ENCODE measurements around the gene PPP1R8. TPM values are rescaled to one million over a fixed set of nuclear protein-coding genes. Genes with fewer than 3 reads are reported as not detected.
"Not testable (repeated sequence)": the region's sequence is repeated elsewhere in the genome, so short reads cannot be mapped to it uniquely, and the experiment has no call there.

Gene PPP1R8
- polyA plus RNA-seq, 1 donor: 37.7 TPM

- no peak for DNase-seq
- no CpG with 5 or more reads among the region's 7 CpGs for WGBS (ENCODE audit: insufficient coverage, low lambda C conversion rate)
- H3K27me3 ChIP-seq (ENCODE audit: control insufficient read depth, insufficient read depth, low read length): no peaks in the 10 kb centered on the region
- no peaks in the 10 kb centered on the region for H3K9me3 ChIP-seq (ENCODE audit: control insufficient read depth, low read depth, low read length)
- no peaks in the 10 kb centered on the region for H3K4me1 ChIP-seq (ENCODE audit: control insufficient read depth, insufficient read depth, low read length)
- H3K4me3 ChIP-seq (ENCODE audit: low read length): no peak overlapping the region
- peaks cover 30% of the 10 kb centered on the region for H3K36me3 ChIP-seq (ENCODE audit: control insufficient read depth, insufficient read depth, low read length)
- H3K27ac ChIP-seq (ENCODE audit: low read length): no peak overlapping the region
Observed at GRCh38 chr1:27806758-27807157, 23.8 kb upstream of the PPP1R8 start.

DNA sequence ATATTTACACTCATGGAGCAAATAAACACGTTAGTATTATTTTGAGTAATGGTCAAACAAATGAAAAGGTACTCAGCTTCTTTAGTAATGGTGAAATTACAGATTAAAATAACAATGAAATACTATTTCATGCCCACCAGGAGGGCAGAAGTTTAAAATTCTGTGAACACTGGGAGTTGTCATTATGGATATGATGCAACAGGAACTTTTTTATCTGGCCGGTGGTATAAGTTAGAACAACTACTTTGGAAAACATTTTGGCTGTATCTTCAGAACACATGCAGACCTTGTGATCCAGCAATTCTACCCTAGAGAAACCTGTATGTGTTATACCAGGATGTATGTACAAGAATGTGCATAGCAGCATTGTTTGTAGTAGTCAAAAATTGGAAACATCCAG lies 23.2 kb upstream of the PPP1R8 start:
- Histone ChIP-seq H3K4me1 (ENCODE audit: control insufficient read depth, insufficient read depth, low read length) (no peaks in the 10 kb centered on the region), H3K27ac (ENCODE audit: low read length) (no peak overlapping the region), H3K36me3 (ENCODE audit: control insufficient read depth, insufficient read depth, low read length) (peaks cover 31% of the 10 kb centered on the region), H3K4me3 (ENCODE audit: low read length) (no peak overlapping the region), H3K27me3 (ENCODE audit: control insufficient read depth, insufficient read depth, low read length) (no peaks in the 10 kb centered on the region), H3K9me3 (ENCODE audit: control insufficient read depth, low read depth, low read length) (no peaks in the 10 kb centered on the region)
- DNase-seq: no peak
- WGBS (ENCODE audit: insufficient coverage, low lambda C conversion rate): no CpG with 5 or more reads among the region's 2 CpGs

GRCh38 chr1:27808131-27808530 lies 22.5 kb upstream of the PPP1R8 start:
- not testable (repeated sequence) for H3K4me3 ChIP-seq (ENCODE audit: low read length); H3K9me3 ChIP-seq (ENCODE audit: control insufficient read depth, low read depth, low read length); DNase-seq; H3K4me1 ChIP-seq (ENCODE audit: control insufficient read depth, insufficient read depth, low read length); H3K27me3 ChIP-seq (ENCODE audit: control insufficient read depth, insufficient read depth, low read length); H3K27ac ChIP-seq (ENCODE audit: low read length)
- H3K36me3 ChIP-seq (ENCODE audit: control insufficient read depth, insufficient read depth, low read length): peaks cover 32% of the 10 kb centered on the region
- WGBS (ENCODE audit: insufficient coverage, low lambda C conversion rate): 100% methylated on average over 1 of the region's 3 CpGs

- 100% methylated on average over 1 of the region's 1 CpG for WGBS (ENCODE audit: insufficient coverage, low lambda C conversion rate)
- Histone ChIP-seq H3K27me3 (ENCODE audit: control insufficient read depth, insufficient read depth, low read length) (no peaks in the 10 kb centered on the region), H3K27ac (ENCODE audit: low read length) (no peak overlapping the region), H3K4me3 (ENCODE audit: low read length) (no peak overlapping the region), H3K36me3 (ENCODE audit: control insufficient read depth, insufficient read depth, low read length) (peaks cover 36% of the 10 kb centered on the region), H3K4me1 (ENCODE audit: control insufficient read depth, insufficient read depth, low read length) (no peaks in the 10 kb centered on the region), H3K9me3 (ENCODE audit: control insufficient read depth, low read depth, low read length) (no peaks in the 10 kb centered on the region)
- no peak for DNase-seq
Observed at GRCh38 chr1:27809883-27810282, 20.7 kb upstream of the PPP1R8 start.

GRCh38 chr1:27811741-27812500 lies 18.7 kb upstream of the PPP1R8 start:
- H3K27me3 ChIP-seq (ENCODE audit: control insufficient read depth, insufficient read depth, low read length): no peaks in the 10 kb centered on the region
- no peak overlapping the region for H3K4me3 ChIP-seq (ENCODE audit: low read length)
- no peak for DNase-seq
- no peak overlapping the region for H3K27ac ChIP-seq (ENCODE audit: low read length)
- no peaks in the 10 kb centered on the region for H3K9me3 ChIP-seq (ENCODE audit: control insufficient read depth, low read depth, low read length)
- H3K4me1 ChIP-seq (ENCODE audit: control insufficient read depth, insufficient read depth, low read length): peaks cover 4% of the 10 kb centered on the region
- peaks cover 35% of the 10 kb centered on the region for H3K36me3 ChIP-seq (ENCODE audit: control insufficient read depth, insufficient read depth, low read length)
- WGBS (ENCODE audit: insufficient coverage, low lambda C conversion rate): 83% methylated on average over 1 of the region's 6 CpGs

DNA sequence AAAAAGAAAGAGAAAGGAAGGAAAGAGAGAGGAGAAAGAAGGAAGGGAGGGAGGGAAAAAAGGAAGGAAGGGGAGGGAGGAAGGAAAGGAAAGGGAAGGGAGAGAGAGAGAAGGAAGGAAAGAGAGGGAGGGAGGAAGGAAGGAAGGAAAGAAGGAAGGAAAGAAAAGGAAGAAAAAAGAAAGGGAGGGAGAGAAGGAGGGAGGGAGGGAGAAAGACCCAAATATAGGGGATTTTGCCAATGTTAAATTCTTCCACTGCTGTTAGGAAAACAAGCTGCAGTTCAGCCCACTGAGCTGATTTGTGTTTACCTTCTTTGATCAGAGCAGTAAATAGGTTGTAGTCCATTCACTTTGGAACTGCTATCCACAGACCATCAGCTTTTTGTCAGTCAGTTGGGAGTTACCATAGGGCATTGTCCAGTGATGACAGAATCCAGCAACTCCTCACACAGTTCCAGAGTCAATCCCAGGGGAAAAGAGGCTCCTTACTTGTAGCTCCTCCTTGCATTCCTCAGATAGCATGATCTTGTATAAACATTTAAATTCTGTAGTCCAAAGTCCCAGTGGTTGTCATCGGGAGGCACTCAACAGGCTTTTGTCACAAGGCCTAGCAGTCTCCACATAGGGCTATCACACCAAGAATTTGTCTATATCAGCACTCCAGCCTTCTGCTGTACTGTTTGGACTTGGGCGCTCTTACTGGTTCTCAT lies 13.5 kb upstream of the PPP1R8 start:
- Histone ChIP-seq H3K9me3 (ENCODE audit: control insufficient read depth, low read depth, low read length) (no peaks in the 10 kb centered on the region), H3K27me3 (ENCODE audit: control insufficient read depth, insufficient read depth, low read length) (no peaks in the 10 kb centered on the region), H3K27ac (ENCODE audit: low read length) (peak overlapping the region; percentile 96), H3K36me3 (ENCODE audit: control insufficient read depth, insufficient read depth, low read length) (peaks cover 43% of the 10 kb centered on the region), H3K4me1 (ENCODE audit: control insufficient read depth, insufficient read depth, low read length) (peaks cover 15% of the 10 kb centered on the region), H3K4me3 (ENCODE audit: low read length) (no peak overlapping the region)
- DNase-seq: peak; percentile 95 to 98
- no CpG with 5 or more reads among the region's 2 CpGs for WGBS (ENCODE audit: insufficient coverage, low lambda C conversion rate)

- Histone ChIP-seq H3K4me1 (ENCODE audit: control insufficient read depth, insufficient read depth, low read length) (peaks cover 12% of the 10 kb centered on the region), H3K9me3 (ENCODE audit: control insufficient read depth, low read depth, low read length) (no peaks in the 10 kb centered on the region), H3K4me3 (ENCODE audit: low read length) (no peak overlapping the region), H3K27ac (ENCODE audit: low read length) (no peak overlapping the region), H3K36me3 (ENCODE audit: control insufficient read depth, insufficient read depth, low read length) (peaks cover 24% of the 10 kb centered on the region), H3K27me3 (ENCODE audit: control insufficient read depth, insufficient read depth, low read length) (no peaks in the 10 kb centered on the region)
- DNase-seq: no peak
- 50% methylated on average over 1 of the region's 8 CpGs for WGBS (ENCODE audit: insufficient coverage, low lambda C conversion rate)
Observed at GRCh38 chr1:27821761-27822315, 8.7 kb upstream of the PPP1R8 start.

DNA sequence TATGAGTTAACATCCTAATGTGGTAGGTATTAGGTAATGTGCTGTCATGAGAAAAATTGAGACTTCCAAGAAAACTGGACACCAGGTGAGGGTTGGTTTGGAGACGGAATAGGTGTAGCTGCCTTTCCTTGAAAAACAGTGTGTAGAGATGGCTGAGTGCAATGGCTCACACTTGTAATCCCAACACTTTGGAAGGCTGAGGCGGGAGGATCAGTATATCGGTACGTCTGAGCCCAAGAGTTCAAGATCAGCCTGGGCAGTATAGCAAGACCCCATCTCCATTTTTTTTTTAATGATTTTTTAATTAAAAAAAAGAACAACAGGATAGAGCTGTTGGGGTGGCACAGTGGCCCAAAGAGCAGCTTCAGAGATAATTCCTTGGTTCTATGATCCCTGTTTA lies 6.8 kb upstream of the PPP1R8 start:
- Histone ChIP-seq H3K9me3 (ENCODE audit: control insufficient read depth, low read depth, low read length) (no peaks in the 10 kb centered on the region), H3K4me1 (ENCODE audit: control insufficient read depth, insufficient read depth, low read length) (no peaks in the 10 kb centered on the region), H3K36me3 (ENCODE audit: control insufficient read depth, insufficient read depth, low read length) (peaks cover 16% of the 10 kb centered on the region), H3K27me3 (ENCODE audit: control insufficient read depth, insufficient read depth, low read length) (no peaks in the 10 kb centered on the region), H3K4me3 (ENCODE audit: low read length) (no peak overlapping the region), H3K27ac (ENCODE audit: low read length) (no peak overlapping the region)
- WGBS (ENCODE audit: insufficient coverage, low lambda C conversion rate): no CpG with 5 or more reads among the region's 4 CpGs
- no peak for DNase-seq

GRCh38 chr1:27824411-27824810 lies 6.2 kb upstream of the PPP1R8 start:
- H3K9me3 ChIP-seq (ENCODE audit: control insufficient read depth, low read depth, low read length): peaks cover 3% of the 10 kb centered on the region
- no peak overlapping the region for H3K27ac ChIP-seq (ENCODE audit: low read length)
- no CpG with 5 or more reads among the region's 4 CpGs for WGBS (ENCODE audit: insufficient coverage, low lambda C conversion rate)
- H3K36me3 ChIP-seq (ENCODE audit: control insufficient read depth, insufficient read depth, low read length): peaks cover 12% of the 10 kb centered on the region
- no peaks in the 10 kb centered on the region for H3K27me3 ChIP-seq (ENCODE audit: control insufficient read depth, insufficient read depth, low read length)
- DNase-seq: no peak
- no peak overlapping the region for H3K4me3 ChIP-seq (ENCODE audit: low read length)
- no peaks in the 10 kb centered on the region for H3K4me1 ChIP-seq (ENCODE audit: control insufficient read depth, insufficient read depth, low read length)

DNA sequence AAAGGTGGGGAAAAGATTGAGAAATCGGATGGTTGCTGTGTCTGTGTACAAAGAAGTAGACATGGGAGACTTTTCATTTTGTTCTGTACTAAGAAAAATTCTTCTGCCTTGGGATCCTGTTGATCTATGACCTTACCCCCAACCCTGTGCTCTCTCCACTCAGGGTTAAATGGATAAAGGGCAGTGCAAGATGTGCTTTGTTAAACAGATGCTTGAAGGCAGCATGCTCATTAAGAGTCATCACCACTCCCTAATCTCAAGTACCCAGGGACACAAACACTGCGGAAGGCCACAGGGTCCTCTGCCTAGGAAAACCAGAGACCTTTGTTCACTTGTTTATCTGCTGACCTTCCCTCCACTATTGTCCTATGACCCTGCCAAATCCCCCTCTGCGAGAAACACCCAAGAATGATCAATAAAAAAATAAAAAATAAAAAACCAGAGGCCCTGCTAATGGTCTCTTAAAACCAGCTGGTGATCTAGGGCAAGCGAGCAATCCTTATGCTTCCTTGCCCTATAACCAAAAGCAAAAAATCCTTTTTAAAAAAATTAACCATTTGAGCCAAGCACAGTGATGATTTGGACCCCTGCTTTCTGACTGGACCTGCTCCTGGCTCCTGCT lies 1.1 kb upstream of the PPP1R8 start:
- H3K9me3 ChIP-seq (ENCODE audit: control insufficient read depth, low read depth, low read length); H3K4me3 ChIP-seq (ENCODE audit: low read length); H3K27me3 ChIP-seq (ENCODE audit: control insufficient read depth, insufficient read depth, low read length): not testable (repeated sequence)
- H3K4me1 ChIP-seq (ENCODE audit: control insufficient read depth, insufficient read depth, low read length): peaks cover 12% of the 10 kb centered on the region
- H3K27ac ChIP-seq (ENCODE audit: low read length): peak overlapping the region; percentile 98
- peak in 1 of 2 donors; percentile 9 for DNase-seq
- peaks cover 14% of the 10 kb centered on the region for H3K36me3 ChIP-seq (ENCODE audit: control insufficient read depth, insufficient read depth, low read length)
- WGBS (ENCODE audit: insufficient coverage, low lambda C conversion rate): no CpG with 5 or more reads among the region's 4 CpGs
